ENCODE data around the gene BBS2.

DNA sequence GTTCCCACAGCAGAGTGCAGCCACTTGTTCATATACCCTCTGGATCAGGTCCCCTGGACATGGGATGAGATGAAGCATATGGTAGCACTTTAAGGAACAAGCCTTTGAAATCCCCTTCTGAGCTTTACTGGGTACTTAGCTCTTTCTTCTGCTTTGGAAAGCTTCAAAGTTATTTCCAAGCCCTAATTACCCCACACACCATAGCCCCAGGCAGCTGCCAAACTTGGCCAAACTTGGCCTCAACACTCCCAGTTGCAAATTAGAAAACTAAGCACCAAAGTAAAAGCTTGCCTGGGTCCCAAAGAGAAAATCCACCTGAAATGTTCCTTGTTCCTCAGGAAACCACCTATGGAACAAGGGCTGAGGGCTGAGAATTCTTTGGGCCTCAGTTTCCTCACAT lies 29.3 kb upstream of the BBS2 start:
- TF ChIP-seq, protein P1, sequence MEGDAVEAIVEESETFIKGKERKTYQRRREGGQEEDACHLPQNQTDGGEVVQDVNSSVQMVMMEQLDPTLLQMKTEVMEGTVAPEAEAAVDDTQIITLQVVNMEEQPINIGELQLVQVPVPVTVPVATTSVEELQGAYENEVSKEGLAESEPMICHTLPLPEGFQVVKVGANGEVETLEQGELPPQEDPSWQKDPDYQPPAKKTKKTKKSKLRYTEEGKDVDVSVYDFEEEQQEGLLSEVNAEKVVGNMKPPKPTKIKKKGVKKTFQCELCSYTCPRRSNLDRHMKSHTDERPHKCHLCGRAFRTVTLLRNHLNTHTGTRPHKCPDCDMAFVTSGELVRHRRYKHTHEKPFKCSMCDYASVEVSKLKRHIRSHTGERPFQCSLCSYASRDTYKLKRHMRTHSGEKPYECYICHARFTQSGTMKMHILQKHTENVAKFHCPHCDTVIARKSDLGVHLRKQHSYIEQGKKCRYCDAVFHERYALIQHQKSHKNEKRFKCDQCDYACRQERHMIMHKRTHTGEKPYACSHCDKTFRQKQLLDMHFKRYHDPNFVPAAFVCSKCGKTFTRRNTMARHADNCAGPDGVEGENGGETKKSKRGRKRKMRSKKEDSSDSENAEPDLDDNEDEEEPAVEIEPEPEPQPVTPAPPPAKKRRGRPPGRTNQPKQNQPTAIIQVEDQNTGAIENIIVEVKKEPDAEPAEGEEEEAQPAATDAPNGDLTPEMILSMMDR (IDR thresholded peaks at IDR 0.05 in 8 of 11, conservative IDR thresholded peaks at IDR 0.05 in 3 of 11) = no peak
- TF ChIP-seq POLR2A (IDR thresholded peaks at IDR 0.05) = no peak
